ENCODE results near the gene KLHL26.

- TF ChIP-seq, protein P1, sequence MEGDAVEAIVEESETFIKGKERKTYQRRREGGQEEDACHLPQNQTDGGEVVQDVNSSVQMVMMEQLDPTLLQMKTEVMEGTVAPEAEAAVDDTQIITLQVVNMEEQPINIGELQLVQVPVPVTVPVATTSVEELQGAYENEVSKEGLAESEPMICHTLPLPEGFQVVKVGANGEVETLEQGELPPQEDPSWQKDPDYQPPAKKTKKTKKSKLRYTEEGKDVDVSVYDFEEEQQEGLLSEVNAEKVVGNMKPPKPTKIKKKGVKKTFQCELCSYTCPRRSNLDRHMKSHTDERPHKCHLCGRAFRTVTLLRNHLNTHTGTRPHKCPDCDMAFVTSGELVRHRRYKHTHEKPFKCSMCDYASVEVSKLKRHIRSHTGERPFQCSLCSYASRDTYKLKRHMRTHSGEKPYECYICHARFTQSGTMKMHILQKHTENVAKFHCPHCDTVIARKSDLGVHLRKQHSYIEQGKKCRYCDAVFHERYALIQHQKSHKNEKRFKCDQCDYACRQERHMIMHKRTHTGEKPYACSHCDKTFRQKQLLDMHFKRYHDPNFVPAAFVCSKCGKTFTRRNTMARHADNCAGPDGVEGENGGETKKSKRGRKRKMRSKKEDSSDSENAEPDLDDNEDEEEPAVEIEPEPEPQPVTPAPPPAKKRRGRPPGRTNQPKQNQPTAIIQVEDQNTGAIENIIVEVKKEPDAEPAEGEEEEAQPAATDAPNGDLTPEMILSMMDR (IDR thresholded peaks at IDR 0.05) = no peak
- TF ChIP-seq POLR2A (IDR thresholded peaks at IDR 0.05) (no peak), POLR2AphosphoS5 (IDR thresholded peaks at IDR 0.05) (no peak), EP300 (IDR thresholded peaks at IDR 0.05; ENCODE audit: low read depth) (no peak)
These were observed 41.9 kb upstream of the KLHL26 start for GRCh38 chr19:18594824-18595373.

Data from transverse colon (tissue), 4 donors.